Adrenal gland (tissue), 12 donors: ENCODE data around the gene RBMS2. TPM values are rescaled to one million over a fixed set of nuclear protein-coding genes. Genes with fewer than 3 reads are reported as not detected.

Source experiments
- DNase-seq, 7 donors: peaks; one replicate each; pipeline ENCODE4 v3.0.0-alpha.2; 2019 to 2020
- H3K27ac ChIP-seq, 5 donors: fragments of 200-600 bp; sonication (generic) in 4 of 5; 1 replicate in 3 of 5; 2 replicates in 2 of 5; pipeline versions ENCODE4 v1.5.1 to v1.8.0; 2016 to 2020; ENCODE audit warnings: mild to moderate bottlenecking in 1 of 5
- H3K27me3 ChIP-seq: fragments of 200-600 bp; 2 replicates; pipeline ENCODE4 v1.8.0; 2021
- H3K36me3 ChIP-seq, 2 donors: fragments of 200-600 bp; replicated peaks in 1 of 2; 1 replicate in 1 of 2; 2 replicates in 1 of 2; pipeline versions ENCODE4 v1.5.1 to v1.8.0; 2018 to 2022
- H3K4me1 ChIP-seq, 2 donors: fragments of 200-600 bp; replicated peaks in 1 of 2; 1 replicate in 1 of 2; 2 replicates in 1 of 2; pipeline versions ENCODE4 v1.5.1 to v1.8.0; 2018 to 2021
- H3K4me3 ChIP-seq, 4 donors: fragments of 200-600 bp; sonication (generic) in 3 of 4; one replicate each; pipeline ENCODE4 v1.5.1; 2016 to 2018
- H3K9me3 ChIP-seq, 3 donors: fragments of 200-600 bp; sonication (generic) in 1 of 3; replicated peaks in 1 of 3; 1 replicate in 2 of 3; 2 replicates in 1 of 3; pipeline versions ENCODE4 v1.5.1 to v1.8.0; 2016 to 2021
- CTCF ChIP-seq, 6 experiments: fragments of 450-650 bp in 4 of 6; fragments of 200-600 bp in 2 of 6; sonication (generic) in 1 of 6; IDR thresholded peaks; 1 replicate in 5 of 6; 2 replicates in 1 of 6; pipeline versions ENCODE4 v1.5.1 to v1.8.0; 2016 to 2021; ENCODE audit warnings: antibody characterized with exemption in 6 of 6, mild to moderate bottlenecking in 2 of 6, moderate library complexity in 1 of 6
- POLR2A ChIP-seq, 2 donors: fragments of 450-650 bp; IDR thresholded peaks; one replicate each; pipeline ENCODE4 v1.6.1; 2017; ENCODE audit warnings: antibody characterized with exemption in 2 of 2, mild to moderate bottlenecking in 2 of 2, moderate library complexity in 1 of 2
- WGBS, 4 donors: extraction: QIAGEN DNeasy Blood & Tissue Kit in 2 of 4; methylation state at CpG; one replicate each; pipeline versions ENCODE4 v1.1.5 to v1.1.7; 2013 to 2017; 5-methylcytosine and 5-hydroxymethylcytosine counted together
- intact Hi-C, 2 donors: fragments of 100-400 bp; cut with DNase I; formaldehyde crosslinking; loops; one replicate each; pipeline versions ENCODE4 v1.14.1 to v1.15.0; 2022 to 2023
- polyA plus RNA-seq, 3 donors: library from polyadenylated mRNA; stranded (reverse); fragments of 200-250 nt in 2 of 3; fragments of 350-450 nt in 1 of 3; fragmentation: Illumina TruSeq in 1 of 3; extraction: RNeasy Lipid Tissue Mini Kit (QIAGEN cat#74804) in 1 of 3; gene quantifications; one replicate each; pipeline ENCODE4 v1.2.3, GENCODE V29; 2013 to 2014
- small RNA-seq, 2 donors: library from RNA; depleted of rRNA; stranded (forward); fragments of <200 nt; gene quantifications; one replicate each; pipeline ENCODE3, GENCODE V24; 2016
- total RNA-seq, 9 donors: library from RNA; depleted of rRNA in 4 of 9; stranded (reverse); fragments of >200 nt in 4 of 9; fragments of 120-200 nt in 1 of 9; fragmentation: NEBNext Ultra II Directional in 1 of 9; extraction: Animal tissue kit (Norgen Biotek cat#: 25700) in 1 of 9; gene quantifications; one replicate each; pipeline versions ENCODE4 v1.1.0 to v1.2.4, GENCODE V29; 2013 to 2023
- donor health status: healthy with polysubstance abuse.
- donor health status: Bipolar disorder and iron deficiency.
- donor health status: DM: yes; HTN: yes; CAD: no.
- donor health status: DM: no; HTN: no; CAD: no.
- donor health status: DM: no; HTN: no; CAD: no.
- donor health status: DM: yes; HTN: yes; CAD: no.

The RBMS2 gene
- total and polyA plus RNA-seq, 12 donors = 7.6 to 41.5 (median 19.9) TPM

DNA sequence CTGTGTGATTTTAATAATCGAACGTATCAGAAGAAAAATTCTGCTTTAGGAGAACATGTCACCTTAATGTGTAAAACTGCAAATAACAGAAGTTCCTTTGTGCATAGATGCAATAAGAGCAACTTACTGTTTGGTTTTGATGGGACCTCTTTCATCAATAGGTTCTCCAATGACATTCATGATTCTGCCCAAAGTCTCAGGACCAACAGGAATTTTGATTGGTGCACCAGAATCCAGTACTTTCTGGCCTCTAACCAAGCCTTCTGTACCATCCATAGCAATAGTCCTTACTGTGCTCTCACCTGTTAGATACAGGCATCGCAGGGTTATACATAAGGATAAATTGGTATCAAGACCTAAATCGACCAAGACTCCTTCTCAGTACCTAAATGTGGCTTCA, 123.0 kb downstream of the RBMS2 start:
- WGBS, 4 donors = 28 to 37% (median 33%) methylated on average over 4 of the region's 4 CpGs
- Histone ChIP-seq H3K36me3 (peaks cover 0 to 49% of the 10 kb centered on the region in 2 donors), H3K4me3 (peak overlapping the region in 3 of 4 donors; percentile 74 to 83 (median 74)), H3K27me3 (no peaks in the 10 kb centered on the region), H3K27ac (peak overlapping the region in 3 of 5 donors; percentile 86 to 93 (median 92)), H3K9me3 (no peaks in the 10 kb centered on the region), H3K4me1 (peaks cover 4 to 34% of the 10 kb centered on the region in 2 donors)
- TF ChIP-seq POLR2A (IDR thresholded peaks at IDR 0.05) (no peak), CTCF (IDR thresholded peaks at IDR 0.05) (no peak)
- DNase-seq = no peak
- intact Hi-C loops = loop anchor here in 1 of 2 donors (10.0 kb wide), 1 partner anchor 80 kb away; the partner anchor contains the start of gene NACA

DNA sequence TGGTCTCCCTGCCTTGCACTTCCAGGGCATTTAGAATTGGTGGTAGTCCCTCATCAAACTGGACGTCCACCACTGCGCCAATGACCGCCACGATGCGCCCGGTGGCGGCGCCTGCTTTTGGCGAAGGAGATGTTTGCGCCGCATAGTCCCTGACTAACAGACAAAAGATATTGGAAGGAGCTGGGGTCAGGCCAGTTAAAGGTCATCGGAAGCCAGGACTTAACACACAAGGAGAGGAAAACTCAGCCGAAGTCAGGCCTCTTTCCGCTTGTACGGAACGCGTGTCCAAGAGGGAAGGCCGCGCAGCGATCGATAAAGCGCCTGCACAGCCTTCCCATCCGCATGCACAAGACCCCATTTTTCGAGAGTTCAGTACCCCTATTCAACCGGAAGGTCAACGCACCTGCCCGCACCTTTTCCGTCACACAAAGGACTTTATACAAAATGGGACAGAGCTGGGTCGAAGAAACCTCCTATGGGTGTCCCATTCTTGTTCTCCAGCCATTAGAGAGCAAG, 123.6 kb downstream of the RBMS2 start:
- H3K36me3 ChIP-seq = peaks cover 0 to 43% of the 10 kb centered on the region in 2 donors

More for the DNA sequence above, 123.6 kb downstream of the RBMS2 start:
- intact Hi-C loops = loop anchor here in 1 of 2 donors (10.0 kb wide), 1 partner anchor 80 kb away; the partner anchor contains the start of gene NACA
- peaks cover 4 to 34% of the 10 kb centered on the region in 2 donors for H3K4me1 ChIP-seq
- TF ChIP-seq CTCF (IDR thresholded peaks at IDR 0.05) = peak in 2 of 6 experiments; percentile 7 to 36
- no peak for TF ChIP-seq POLR2A (IDR thresholded peaks at IDR 0.05)
- no peaks in the 10 kb centered on the region for H3K27me3 ChIP-seq
- H3K27ac ChIP-seq = peak overlapping the region; percentile 85 to 93 (median 90)
- WGBS, 4 donors = 0% methylated on average over 17 to 29 of the region's 29 CpGs
- H3K9me3 ChIP-seq = no peaks in the 10 kb centered on the region
- H3K4me3 ChIP-seq = peak overlapping the region; percentile 38 to 83 (median 74)
- DNase-seq = peak in 6 of 7 donors; percentile 53 to 76 (median 60)

Small RNAs within 50 kb of the gene (small RNA-seq; reads per million reads assigned to genes)
- gene RNU6-343P = 0 reads per million in 2 donors
- 37,374 to 42,817 reads per million in 2 donors for gene SNORD59A

Other genes starting within 250 kb of the RBMS2 start
- 100 to 1,000 TPM; 143 to 417 (median 265) TPM for gene CS, start 221.5 kb upstream of the RBMS2 start, total RNA-seq
- 100 to 1,000 TPM in 1 of 3 donors, 10 to 100 TPM in 2; 64.6 to 404 (median 73.1) TPM for gene CS, start 221.5 kb upstream of the RBMS2 start, polyA plus RNA-seq
- gene CNPY2, start 205.8 kb upstream of the RBMS2 start, total RNA-seq = 100 to 1,000 TPM; 103 to 163 (median 146) TPM
- gene CNPY2, start 205.8 kb upstream of the RBMS2 start, polyA plus RNA-seq = 100 to 1,000 TPM; 138 to 192 (median 179) TPM
- gene PAN2, start 187.8 kb upstream of the RBMS2 start, total RNA-seq = 100 to 1,000 TPM in 1 of 9 donors, 10 to 100 TPM in 8; 19.6 to 124 (median 61.6) TPM
- gene PAN2, start 187.8 kb upstream of the RBMS2 start, polyA plus RNA-seq = 100 to 1,000 TPM in 2 of 3 donors, 10 to 100 TPM in 1; 40.8 to 111 (median 102) TPM
- under 1 TPM in 4 of 9 donors, not detected in 5; 0.29 to 0.67 (median 0.62) TPM for gene IL23A, start 182.9 kb upstream of the RBMS2 start, total RNA-seq
- 1 to 10 TPM in 1 of 3 donors, under 1 TPM in 2; 0.55 to 1.3 (median 0.64) TPM for gene IL23A, start 182.9 kb upstream of the RBMS2 start, polyA plus RNA-seq
- gene STAT2, start 161.7 kb upstream of the RBMS2 start, total RNA-seq = 100 to 1,000 TPM in 5 of 9 donors, 10 to 100 TPM in 4; 74.2 to 197 (median 101) TPM
- 100 to 1,000 TPM in 1 of 3 donors, 10 to 100 TPM in 2; 45.3 to 120 (median 47.3) TPM for gene STAT2, start 161.7 kb upstream of the RBMS2 start, polyA plus RNA-seq
- not detected for gene APOF, start 159.0 kb upstream of the RBMS2 start, total RNA-seq
- gene APOF, start 159.0 kb upstream of the RBMS2 start, polyA plus RNA-seq = under 1 TPM in 1 of 3 donors, not detected in 2; 0.24 TPM
- gene TIMELESS, start 72.4 kb upstream of the RBMS2 start, total RNA-seq = 1 to 10 TPM; 5.9 to 9.3 (median 7.3) TPM
- 1 to 10 TPM; 4.6 to 5.6 (median 5.3) TPM for gene TIMELESS, start 72.4 kb upstream of the RBMS2 start, polyA plus RNA-seq
- 1 to 10 TPM in 1 of 9 donors, under 1 TPM in 3, not detected in 5; 0.32 to 1.6 (median 0.39) TPM for gene MIP, start 67.2 kb upstream of the RBMS2 start, total RNA-seq
- gene MIP, start 67.2 kb upstream of the RBMS2 start, polyA plus RNA-seq = under 1 TPM; 0.08 to 0.24 (median 0.17) TPM
- 1 to 10 TPM; 2.8 to 6.5 (median 5.3) TPM for gene SPRYD4, start 53.2 kb upstream of the RBMS2 start, total RNA-seq
- gene SPRYD4, start 53.2 kb upstream of the RBMS2 start, polyA plus RNA-seq = 1 to 10 TPM; 2.5 to 5.6 (median 3.2) TPM
- 1 to 10 TPM in 5 of 9 donors, under 1 TPM in 3, not detected in 1; 0.17 to 3.3 (median 1.1) TPM for gene GLS2, start 33.7 kb upstream of the RBMS2 start, total RNA-seq
- gene GLS2, start 33.7 kb upstream of the RBMS2 start, polyA plus RNA-seq = 1 to 10 TPM; 1.5 to 5.3 (median 1.6) TPM
- gene BAZ2A, start 108.5 kb downstream of the RBMS2 start, total RNA-seq = 10 to 100 TPM; 25.5 to 96.0 (median 79.7) TPM
- 100 to 1,000 TPM in 1 of 3 donors, 10 to 100 TPM in 2; 21.9 to 115 (median 65.2) TPM for gene BAZ2A, start 108.5 kb downstream of the RBMS2 start, polyA plus RNA-seq
- gene ATP5F1B, start 124.2 kb downstream of the RBMS2 start, total RNA-seq = 1,000 to 10,000 TPM in 1 of 9 donors, 100 to 1,000 TPM in 8; 512 to 1,073 (median 830) TPM
- 1,000 to 10,000 TPM in 1 of 3 donors, 100 to 1,000 TPM in 2; 306 to 1,296 (median 573) TPM for gene ATP5F1B, start 124.2 kb downstream of the RBMS2 start, polyA plus RNA-seq
- 100 to 1,000 TPM in 5 of 9 donors, 10 to 100 TPM in 4; 47.3 to 171 (median 106) TPM for gene PTGES3, start 166.5 kb downstream of the RBMS2 start, total RNA-seq
- gene PTGES3, start 166.5 kb downstream of the RBMS2 start, polyA plus RNA-seq = 100 to 1,000 TPM in 1 of 3 donors, 10 to 100 TPM in 2; 49.1 to 296 (median 68.1) TPM
- gene NACA, start 203.5 kb downstream of the RBMS2 start, total RNA-seq = 1,000 to 10,000 TPM in 5 of 9 donors, 100 to 1,000 TPM in 4; 757 to 1,597 (median 1,185) TPM
- gene NACA, start 203.5 kb downstream of the RBMS2 start, polyA plus RNA-seq = 1,000 to 10,000 TPM; 1,445 to 1,809 (median 1,599) TPM
- 1 to 10 TPM in 7 of 9 donors, under 1 TPM in 2; 0.78 to 9.1 (median 4.7) TPM for gene PRIM1, start 230.5 kb downstream of the RBMS2 start, total RNA-seq
- gene PRIM1, start 230.5 kb downstream of the RBMS2 start, polyA plus RNA-seq = 1 to 10 TPM; 1.3 to 7.2 (median 2.8) TPM
- gene HSD17B6, start 241.5 kb downstream of the RBMS2 start, total RNA-seq = 1 to 10 TPM in 8 of 9 donors, not detected in 1; 1.1 to 7.2 (median 2.2) TPM
- gene HSD17B6, start 241.5 kb downstream of the RBMS2 start, polyA plus RNA-seq = 1 to 10 TPM in 2 of 3 donors, under 1 TPM in 1; 0.37 to 5.3 (median 2.5) TPM